Activated CD4-positive, alpha-beta T cell treated with anti-CD3 and anti-CD28 coated beads, Interleukin-2, amount 50 U/mL, for 48 hours (primary cell): Measurements from ENCODE around the gene NOTO.
"Not testable (repeated sequence)": the region's sequence is repeated elsewhere in the genome, so short reads cannot be mapped to it uniquely, and the experiment has no call there.

ENCODE experiments used
- DNase-seq, 2 experiments: peaks; one replicate each; pipeline ENCODE4 v3.0.0-alpha.2; 2020

Gene NOTO

GRCh38 chr2:73202156-73203054 lies at the start of gene NOTO:
NOTO (plus strand) TSS chr2:73202574; CDS start chr2:73202667, 93 bp downstream.
- DNase-seq: peak in 1 of 2 experiments; percentile 19

- peak; percentile 40 to 55 for DNase-seq
These were observed 45.7 kb upstream of the NOTO start for GRCh38 chr2:73156539-73157124.

GRCh38 chr2:73162856-73163391 lies 39.5 kb upstream of the NOTO start:
- DNase-seq: no peak

GRCh38 chr2:73163483-73164367 lies 38.6 kb upstream of the NOTO start:
- peak; percentile 71 to 76 for DNase-seq

- not testable (repeated sequence) for DNase-seq
These were observed 36.4 kb upstream of the NOTO start for GRCh38 chr2:73165978-73166377.

GRCh38 chr2:73166813-73167212 lies 35.6 kb upstream of the NOTO start:
- not testable (repeated sequence) for DNase-seq

- not testable (repeated sequence) for DNase-seq
These were observed 34.0 kb upstream of the NOTO start for GRCh38 chr2:73168348-73168747.

GRCh38 chr2:73170341-73170740 lies 32.0 kb upstream of the NOTO start:
- DNase-seq: not testable (repeated sequence)

GRCh38 chr2:73172963-73173362 lies 29.4 kb upstream of the NOTO start:
- DNase-seq: peak; percentile 58 to 63

- no peak for DNase-seq
These were observed 28.6 kb upstream of the NOTO start for GRCh38 chr2:73173781-73174180.

- no peak for DNase-seq
These were observed 28.1 kb upstream of the NOTO start for GRCh38 chr2:73174244-73174643.

- no peak for DNase-seq
These were observed 27.3 kb upstream of the NOTO start for GRCh38 chr2:73174941-73175662.

- DNase-seq: peak; percentile 72 to 80
These were observed 26.6 kb upstream of the NOTO start for GRCh38 chr2:73175663-73176204.

GRCh38 chr2:73176205-73176880 lies 26.0 kb upstream of the NOTO start:
- peak in 1 of 2 experiments; percentile 32 for DNase-seq

GRCh38 chr2:73176881-73177644 lies 25.3 kb upstream of the NOTO start:
- DNase-seq: peak; percentile 91 to 92

- no peak for DNase-seq
These were observed 24.6 kb upstream of the NOTO start for GRCh38 chr2:73177645-73178255.

GRCh38 chr2:73185965-73186364 lies 16.4 kb upstream of the NOTO start:
- DNase-seq: no peak

GRCh38 chr2:73187549-73187948 lies 14.8 kb upstream of the NOTO start:
- DNase-seq: no peak

GRCh38 chr2:73197579-73197978 lies 4.8 kb upstream of the NOTO start:
- DNase-seq: no peak

- DNase-seq: not testable (repeated sequence)
These were observed 2.1 kb upstream of the NOTO start for GRCh38 chr2:73200281-73200680.
